AG04450 (cell line): ENCODE data around the gene MEF2C. TPM values are rescaled to one million over a fixed set of nuclear protein-coding genes. Genes with fewer than 3 reads are reported as not detected.
A peak's percentile ranks its signal among the peaks of the same experiment; 100 is the strongest.

ENCODE experiments used
- CTCF ChIA-PET: fragments of 300-600, 350-600 bp; formaldehyde crosslinking; extraction: SDS; loops from one replicate; lab custom pipeline; 2022; ENCODE audit warnings: antibody characterized with exemption, inconsistent platforms; lab: Charles Lee
- POLR2A ChIA-PET: fragments of 350-600 bp; formaldehyde crosslinking; extraction: SDS; loops from one replicate; lab custom pipeline; 2021; ENCODE audit warnings: antibody characterized with exemption, inconsistent platforms; lab: Yijun Ruan, JAX
- DNase-seq: peaks from one replicate; pipeline ENCODE4 v3.0.0-alpha.2; 2011; ENCODE audit warnings: low read depth, low spot score
- H3K27ac ChIP-seq: one replicate; pipeline ENCODE4 v1.5.1; 2012; ENCODE audit warnings: low read depth, low read length, control low read depth
- H3K27me3 ChIP-seq: one replicate; pipeline ENCODE4 v1.6.0; 2012; ENCODE audit warnings: low read length; ENCODE audit not compliant: control insufficient read depth, insufficient read depth
- H3K4me3 ChIP-seq: 2 replicates; pipeline ENCODE4 v1.5.1; 2011; ENCODE audit warnings: mild to moderate bottlenecking, low read depth, low read length, control low read depth
- H3K9me3 ChIP-seq: 2 replicates; pipeline ENCODE4 v1.5.1; 2012; ENCODE audit warnings: low read length; ENCODE audit not compliant: control insufficient read depth, insufficient read depth
- polyA plus RNA-seq: library from polyadenylated mRNA; depleted of rRNA; stranded (reverse); fragments of >200 nt; gene quantifications from 2 replicates; pipeline ENCODE4 v1.2.3, GENCODE V29; 2011
- TF ChIP-seq, protein P1 (sequence below): IDR thresholded peaks from 2 replicates; pipeline ENCODE4 v1.5.1; 2011; ENCODE audit warnings: low read depth, low read length, control low read depth, inconsistent platforms

The MEF2C gene
- polyA plus RNA-seq, 1 experiment, result 3.9 TPM

GRCh38 chr5:88732862-88733261, 150.1 kb downstream of the MEF2C start:
- Histone ChIP-seq H3K9me3 (no peaks in the 10 kb centered on the region), H3K4me3 (no peak overlapping the region), H3K27me3 (no peaks in the 10 kb centered on the region), H3K27ac (no peak overlapping the region)
- no peak for DNase-seq
- CTCF ChIA-PET, result interaction anchor here (0.7 kb wide), 1 partner anchor 1533 kb away, joined by 3 read pairs; no protein-coding TSS in a partner anchor
- TF ChIP-seq, protein P1, sequence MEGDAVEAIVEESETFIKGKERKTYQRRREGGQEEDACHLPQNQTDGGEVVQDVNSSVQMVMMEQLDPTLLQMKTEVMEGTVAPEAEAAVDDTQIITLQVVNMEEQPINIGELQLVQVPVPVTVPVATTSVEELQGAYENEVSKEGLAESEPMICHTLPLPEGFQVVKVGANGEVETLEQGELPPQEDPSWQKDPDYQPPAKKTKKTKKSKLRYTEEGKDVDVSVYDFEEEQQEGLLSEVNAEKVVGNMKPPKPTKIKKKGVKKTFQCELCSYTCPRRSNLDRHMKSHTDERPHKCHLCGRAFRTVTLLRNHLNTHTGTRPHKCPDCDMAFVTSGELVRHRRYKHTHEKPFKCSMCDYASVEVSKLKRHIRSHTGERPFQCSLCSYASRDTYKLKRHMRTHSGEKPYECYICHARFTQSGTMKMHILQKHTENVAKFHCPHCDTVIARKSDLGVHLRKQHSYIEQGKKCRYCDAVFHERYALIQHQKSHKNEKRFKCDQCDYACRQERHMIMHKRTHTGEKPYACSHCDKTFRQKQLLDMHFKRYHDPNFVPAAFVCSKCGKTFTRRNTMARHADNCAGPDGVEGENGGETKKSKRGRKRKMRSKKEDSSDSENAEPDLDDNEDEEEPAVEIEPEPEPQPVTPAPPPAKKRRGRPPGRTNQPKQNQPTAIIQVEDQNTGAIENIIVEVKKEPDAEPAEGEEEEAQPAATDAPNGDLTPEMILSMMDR, result no peak
- POLR2A ChIA-PET, result no interaction called here

- Histone ChIP-seq H3K27ac (no peak overlapping the region), H3K27me3 (no peaks in the 10 kb centered on the region), H3K4me3 (no peak overlapping the region), H3K9me3 (no peaks in the 10 kb centered on the region)
- CTCF ChIA-PET, result interaction anchor here (0.7 to 0.8 kb wide), 2 partner anchors 1531 to 1533 kb away, joined by 3 read pairs; no protein-coding TSS in a partner anchor
- DNase-seq, result no peak
- POLR2A ChIA-PET, result no interaction called here
- TF ChIP-seq, protein P1, result no peak
These were observed 150.8 kb downstream of the MEF2C start for GRCh38 chr5:88732181-88732633.

- POLR2A ChIA-PET, result interaction anchor here (0.7 kb wide), 1 partner anchor 154 kb away, joined by 4 read pairs; no protein-coding TSS in a partner anchor
- CTCF ChIA-PET, result interaction anchor here (0.6 to 10.3 kb wide), 47 partner anchors 10 to 1757 kb away, joined by 3 to 281 read pairs (median 4); partner anchors contain the start of gene MEF2C
These were observed 153.2 kb downstream of the MEF2C start for GRCh38 chr5:88729829-88730182.

GRCh38 chr5:88729084-88729828, 153.7 kb downstream of the MEF2C start:
- CTCF ChIA-PET, result interaction anchor here (0.5 to 10.3 kb wide), 84 partner anchors 8 to 1811 kb away, joined by 3 to 281 read pairs (median 4); partner anchors contain the start of gene MEF2C
- POLR2A ChIA-PET, result interaction anchor here (0.6 to 0.7 kb wide), 2 partner anchors 17 to 154 kb away, joined by 3 to 4 read pairs; partner anchors contain the start of gene MEF2C
- DNase-seq, result peak; percentile 59
- no peaks in the 10 kb centered on the region for H3K9me3 ChIP-seq
- TF ChIP-seq, protein P1, result peak; percentile 73
- H3K27ac ChIP-seq, result no peak overlapping the region
- no peaks in the 10 kb centered on the region for H3K27me3 ChIP-seq
- H3K4me3 ChIP-seq, result no peak overlapping the region

More at GRCh38 chr5:88729829-88730182, 153.2 kb downstream of the MEF2C start:
- H3K27ac ChIP-seq, result no peak overlapping the region
- no peaks in the 10 kb centered on the region for H3K9me3 ChIP-seq
- H3K27me3 ChIP-seq, result no peaks in the 10 kb centered on the region
- no peak for DNase-seq
- H3K4me3 ChIP-seq, result no peak overlapping the region
- TF ChIP-seq, protein P1, result no peak
